HEK293 (cell line): ENCODE results near the gene DTL.
"Not testable (repeated sequence)": the region's sequence is repeated elsewhere in the genome, so short reads cannot be mapped to it uniquely, and the experiment has no call there.

Source experiments
- CTCF ChIA-PET: fragments of 350-600 bp; formaldehyde crosslinking; extraction: SDS; loops from one replicate; lab custom pipeline; 2021; ENCODE audit warnings: antibody characterized with exemption; lab: Yijun Ruan, JAX
- POLR2A ChIA-PET: fragments of 300-600 bp; formaldehyde crosslinking; extraction: SDS; loops from one replicate; lab custom pipeline; 2020; ENCODE audit warnings: antibody characterized with exemption, inconsistent platforms; lab: Yijun Ruan, JAX
- H3K27ac ChIP-seq: fragments of 200-500 bp; sonication (Bioruptor generic); 2 replicates; pipeline ENCODE4 v1.5.1; 2014; ENCODE audit warnings: low read depth, low read length, control low read depth, inconsistent platforms; ENCODE audit errors: extremely low read depth
- H3K36me3 ChIP-seq, 2 experiments: fragments of 200-500 bp in 1 of 2; sonication (Bioruptor generic) in 1 of 2; 1 replicate in 1 of 2; 2 replicates in 1 of 2; pipeline ENCODE4 v1.5.1; 2014 to 2017; ENCODE audit warnings: inconsistent platforms in 2 of 2, low read length in 2 of 2; ENCODE audit not compliant: control insufficient read depth in 2 of 2, insufficient read depth in 1 of 2
- H3K4me1 ChIP-seq: fragments of 200-500 bp; sonication (Bioruptor generic); 2 replicates; pipeline ENCODE4 v1.5.1; 2014; ENCODE audit warnings: mild to moderate bottlenecking, low read length, inconsistent platforms; ENCODE audit not compliant: control insufficient read depth, insufficient read depth
- H3K4me3 ChIP-seq: 2 replicates; pipeline ENCODE4 v1.5.1; 2011; ENCODE audit warnings: low read depth, mild to moderate bottlenecking, control low read depth, low read length, moderate library complexity
- H3K9me3 ChIP-seq: fragments of 200-500 bp; sonication (Bioruptor generic); 2 replicates; pipeline ENCODE4 v1.5.1; 2014; ENCODE audit warnings: low read depth, low read length, inconsistent platforms; ENCODE audit not compliant: control insufficient read depth, insufficient read depth
- YY1 ChIP-seq: fragments of 450-650 bp; formaldehyde crosslinking; IDR thresholded peaks from 2 replicates; pipeline ENCODE4 v1.5.1; 2018; ENCODE audit warnings: missing biosample characterization, missing genetic modification characterization
- ZNF146 ChIP-seq: fragments of 450-650 bp; formaldehyde crosslinking; IDR thresholded peaks from 2 replicates; pipeline ENCODE4 v1.5.1; 2016; ENCODE audit warnings: missing biosample characterization, missing genetic modification characterization
- ZNF280D ChIP-seq: fragments of 450-650 bp; formaldehyde crosslinking; IDR thresholded peaks from 2 replicates; pipeline ENCODE4 v1.5.1; 2016; ENCODE audit warnings: missing biosample characterization, missing genetic modification characterization
- ZNF302 ChIP-seq: fragments of 450-650 bp; formaldehyde crosslinking; IDR thresholded peaks from 2 replicates; pipeline ENCODE4 v1.5.1; 2016; ENCODE audit warnings: missing biosample characterization, missing genetic modification characterization, low read depth
- ZNF324 ChIP-seq: fragments of 450-650 bp; formaldehyde crosslinking; IDR thresholded peaks from 2 replicates; pipeline ENCODE4 v1.5.1; 2016; ENCODE audit warnings: missing biosample characterization, missing genetic modification characterization
- ZNF335 ChIP-seq: fragments of 450-650 bp; formaldehyde crosslinking; conservative IDR thresholded peaks from 2 replicates; pipeline ENCODE4 v1.5.1; 2016; ENCODE audit warnings: missing biosample characterization, missing genetic modification characterization
- ZNF433 ChIP-seq: fragments of 450-650 bp; formaldehyde crosslinking; IDR thresholded peaks from 2 replicates; pipeline ENCODE4 v1.5.1; 2016; ENCODE audit warnings: missing biosample characterization, missing genetic modification characterization, low read depth
- ZNF580 ChIP-seq: fragments of 450-650 bp; formaldehyde crosslinking; IDR thresholded peaks from 2 replicates; pipeline ENCODE4 v1.5.1; 2016; ENCODE audit warnings: missing biosample characterization, missing genetic modification characterization
- ZNF664 ChIP-seq: fragments of 450-650 bp; formaldehyde crosslinking; IDR thresholded peaks from 2 replicates; pipeline ENCODE4 v1.5.1; 2016; ENCODE audit warnings: missing biosample characterization, missing genetic modification characterization
- TF ChIP-seq, protein P1 (sequence below): fragments of 450-650 bp; formaldehyde crosslinking; IDR thresholded peaks from 2 replicates; pipeline ENCODE4 v1.5.1; 2016; ENCODE audit warnings: missing biosample characterization, missing genetic modification characterization
- TF ChIP-seq, protein P2 (sequence below): fragments of 450-650 bp; formaldehyde crosslinking; IDR thresholded peaks from 2 replicates; pipeline ENCODE4 v1.5.1; 2016; ENCODE audit warnings: missing biosample characterization, missing genetic modification characterization

The DTL gene

GRCh38 chr1:212022908-212023307 lies 12.6 kb upstream of the DTL start:
- not testable (repeated sequence) for H3K9me3 ChIP-seq, H3K4me1 ChIP-seq, H3K4me3 ChIP-seq, H3K27ac ChIP-seq
- peak; percentile 95 for TF ChIP-seq ZNF146 (tag by site-specific recombination)
- peak; percentile 77; the same call in 1 of the 2 replicates for TF ChIP-seq ZNF280D (tag by site-specific recombination)
- peak; percentile 50; the same call in 1 of the 2 replicates for TF ChIP-seq ZNF580 (tag by site-specific recombination)
- POLR2A ChIA-PET: interaction anchor here (0.8 kb wide), 1 partner anchor 12 kb away, joined by 3 read pairs; the partner anchor contains the start of genes DTL and INTS7
- CTCF ChIA-PET: interaction anchor here (2.1 to 3.0 kb wide), 2 partner anchors 10 to 12 kb away, joined by 8 to 10 read pairs; no protein-coding TSS in a partner anchor
- peaks cover 5 to 21% of the 10 kb centered on the region in 2 experiments; a peak in 2 of 3 replicates for H3K36me3 ChIP-seq

DNA sequence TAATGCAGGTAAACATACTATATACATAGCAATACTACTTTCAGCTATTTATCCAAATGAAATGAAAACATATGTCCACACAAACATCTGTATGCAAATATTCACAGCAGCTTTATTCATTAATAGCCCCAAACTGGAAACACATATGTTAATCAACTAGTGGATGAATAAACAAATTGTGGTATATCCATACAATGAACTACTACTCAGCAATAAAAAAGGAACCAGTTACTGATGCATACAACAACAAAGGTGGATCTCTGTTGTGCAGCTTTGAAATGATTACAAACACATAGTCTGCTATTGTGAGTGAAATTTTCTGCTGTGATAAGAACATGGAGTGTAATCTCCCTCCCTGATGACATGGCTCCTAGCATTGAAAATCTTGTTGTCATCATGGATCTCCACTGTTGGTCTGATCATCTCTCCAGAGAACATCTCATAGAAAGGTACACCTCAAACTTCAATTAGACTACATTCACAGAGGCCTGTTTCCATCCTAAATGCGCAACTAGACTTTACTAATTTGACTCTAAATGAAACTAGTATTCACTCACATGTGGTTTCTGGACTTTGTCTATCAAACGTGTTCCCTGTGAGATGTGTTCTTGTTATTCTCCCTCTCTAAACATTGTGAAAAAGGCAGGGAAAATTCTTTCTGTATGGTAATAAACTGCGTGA lies 10.9 kb upstream of the DTL start:
- Histone ChIP-seq H3K4me3 (no peak overlapping the region), H3K4me1 (no peaks in the 10 kb centered on the region), H3K36me3 (peaks cover 5 to 18% of the 10 kb centered on the region in 2 experiments; a peak in 2 of 3 replicates), H3K9me3 (no peaks in the 10 kb centered on the region), H3K27ac (no peak overlapping the region)
- TF ChIP-seq, protein P1, sequence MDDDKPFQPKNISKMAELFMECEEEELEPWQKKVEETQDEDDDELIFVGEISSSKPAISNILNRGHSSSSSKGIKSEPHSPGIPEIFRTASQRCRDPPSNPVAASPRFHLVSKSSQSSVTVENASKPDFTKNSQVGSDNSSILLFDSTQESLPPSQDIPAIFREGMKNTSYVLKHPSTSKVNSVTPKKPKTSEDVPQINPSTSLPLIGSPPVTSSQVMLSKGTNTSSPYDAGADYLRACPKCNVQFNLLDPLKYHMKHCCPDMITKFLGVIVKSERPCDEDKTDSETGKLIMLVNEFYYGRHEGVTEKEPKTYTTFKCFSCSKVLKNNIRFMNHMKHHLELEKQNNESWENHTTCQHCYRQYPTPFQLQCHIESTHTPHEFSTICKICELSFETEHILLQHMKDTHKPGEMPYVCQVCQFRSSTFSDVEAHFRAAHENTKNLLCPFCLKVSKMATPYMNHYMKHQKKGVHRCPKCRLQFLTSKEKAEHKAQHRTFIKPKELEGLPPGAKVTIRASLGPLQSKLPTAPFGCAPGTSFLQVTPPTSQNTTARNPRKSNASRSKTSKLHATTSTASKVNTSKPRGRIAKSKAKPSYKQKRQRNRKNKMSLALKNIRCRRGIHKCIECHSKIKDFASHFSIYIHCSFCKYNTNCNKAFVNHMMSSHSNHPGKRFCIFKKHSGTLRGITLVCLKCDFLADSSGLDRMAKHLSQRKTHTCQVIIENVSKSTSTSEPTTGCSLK: no peak
- TF ChIP-seq ZNF146 (tag by site-specific recombination): peak; percentile 85
- 0 out of 2 replicates have a peak, but pooled peaks have one; percentile 61 for TF ChIP-seq ZNF280D (tag by site-specific recombination)
- TF ChIP-seq ZNF302 (tag by site-specific recombination): no peak
- no peak for TF ChIP-seq ZNF335 (tag by site-specific recombination)
- TF ChIP-seq ZNF324 (tag by site-specific recombination): no peak
- TF ChIP-seq, protein P2, sequence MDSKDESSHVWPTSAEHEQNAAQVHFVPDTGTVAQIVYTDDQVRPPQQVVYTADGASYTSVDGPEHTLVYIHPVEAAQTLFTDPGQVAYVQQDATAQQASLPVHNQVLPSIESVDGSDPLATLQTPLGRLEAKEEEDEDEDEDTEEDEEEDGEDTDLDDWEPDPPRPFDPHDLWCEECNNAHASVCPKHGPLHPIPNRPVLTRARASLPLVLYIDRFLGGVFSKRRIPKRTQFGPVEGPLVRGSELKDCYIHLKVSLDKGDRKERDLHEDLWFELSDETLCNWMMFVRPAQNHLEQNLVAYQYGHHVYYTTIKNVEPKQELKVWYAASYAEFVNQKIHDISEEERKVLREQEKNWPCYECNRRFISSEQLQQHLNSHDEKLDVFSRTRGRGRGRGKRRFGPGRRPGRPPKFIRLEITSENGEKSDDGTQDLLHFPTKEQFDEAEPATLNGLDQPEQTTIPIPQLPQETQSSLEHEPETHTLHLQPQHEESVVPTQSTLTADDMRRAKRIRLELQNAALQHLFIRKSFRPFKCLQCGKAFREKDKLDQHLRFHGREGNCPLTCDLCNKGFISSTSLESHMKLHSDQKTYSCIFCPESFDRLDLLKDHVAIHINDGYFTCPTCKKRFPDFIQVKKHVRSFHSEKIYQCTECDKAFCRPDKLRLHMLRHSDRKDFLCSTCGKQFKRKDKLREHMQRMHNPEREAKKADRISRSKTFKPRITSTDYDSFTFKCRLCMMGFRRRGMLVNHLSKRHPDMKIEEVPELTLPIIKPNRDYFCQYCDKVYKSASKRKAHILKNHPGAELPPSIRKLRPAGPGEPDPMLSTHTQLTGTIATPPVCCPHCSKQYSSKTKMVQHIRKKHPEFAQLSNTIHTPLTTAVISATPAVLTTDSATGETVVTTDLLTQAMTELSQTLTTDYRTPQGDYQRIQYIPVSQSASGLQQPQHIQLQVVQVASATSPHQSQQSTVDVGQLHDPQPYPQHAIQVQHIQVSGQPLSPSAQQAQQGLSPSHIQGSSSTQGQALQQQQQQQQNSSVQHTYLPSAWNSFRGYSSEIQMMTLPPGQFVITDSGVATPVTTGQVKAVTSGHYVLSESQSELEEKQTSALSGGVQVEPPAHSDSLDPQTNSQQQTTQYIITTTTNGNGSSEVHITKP: no peak
- no peak for TF ChIP-seq YY1
- no peak for TF ChIP-seq ZNF433 (tag by site-specific recombination)
- 0 out of 2 replicates have a peak, but pooled peaks have one; percentile 16 for TF ChIP-seq ZNF664 (tag by site-specific recombination)
- CTCF ChIA-PET: interaction anchor here (1.9 kb wide), 1 partner anchor 10 kb away, joined by 8 read pairs; the partner anchor contains the start of genes DTL and INTS7
- POLR2A ChIA-PET: no interaction called here

DNA sequence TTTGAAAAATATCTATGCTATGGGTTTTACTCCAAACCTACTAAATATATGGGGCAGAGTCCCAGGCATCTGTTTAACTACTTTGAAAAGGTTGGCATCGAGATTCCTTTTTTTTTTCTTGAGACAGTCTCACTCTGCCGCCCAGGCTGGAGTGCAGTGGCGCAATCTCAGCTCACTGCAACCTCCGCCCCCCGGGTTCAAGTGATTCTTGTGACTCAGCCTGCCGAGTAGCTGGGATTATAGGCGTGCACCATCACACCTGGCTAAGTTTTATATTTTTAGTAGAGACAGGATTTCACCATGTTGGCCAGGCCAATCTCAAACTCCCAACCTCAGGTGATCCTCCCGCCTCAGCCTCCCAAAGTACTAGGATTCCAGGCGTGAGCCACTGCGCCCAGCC lies 7.8 kb upstream of the DTL start:
- not testable (repeated sequence) for H3K4me3 ChIP-seq, H3K4me1 ChIP-seq, H3K27ac ChIP-seq, H3K9me3 ChIP-seq
- ChIA-PET POLR2A (interaction anchor here (0.7 kb wide), 1 partner anchor 968 kb away, joined by 4 read pairs; no protein-coding TSS in a partner anchor), CTCF (interaction anchor here (0.7 to 2.7 kb wide), 4 partner anchors 7 to 347 kb away, joined by 3 to 14 read pairs (median 5); partner anchors contain the start of genes DTL and INTS7)
- H3K36me3 ChIP-seq: peaks cover 5 to 10% of the 10 kb centered on the region in 2 experiments; a peak in 2 of 3 replicates
